GF-D8 (cell line): Measurements from ENCODE around the gene ASB13.
"Not testable (repeated sequence)": the region's sequence is repeated elsewhere in the genome, so short reads cannot be mapped to it uniquely, and the experiment has no call there.

Source experiments
- DNase-seq: peaks from one replicate; lab custom pipeline; 2025; lab: John Stamatoyannopoulos, UW

Gene ASB13

GRCh38 chr10:5604961-5605360 is 61.4 kb downstream of the ASB13 start:
- DNase-seq, result no peak

DNA sequence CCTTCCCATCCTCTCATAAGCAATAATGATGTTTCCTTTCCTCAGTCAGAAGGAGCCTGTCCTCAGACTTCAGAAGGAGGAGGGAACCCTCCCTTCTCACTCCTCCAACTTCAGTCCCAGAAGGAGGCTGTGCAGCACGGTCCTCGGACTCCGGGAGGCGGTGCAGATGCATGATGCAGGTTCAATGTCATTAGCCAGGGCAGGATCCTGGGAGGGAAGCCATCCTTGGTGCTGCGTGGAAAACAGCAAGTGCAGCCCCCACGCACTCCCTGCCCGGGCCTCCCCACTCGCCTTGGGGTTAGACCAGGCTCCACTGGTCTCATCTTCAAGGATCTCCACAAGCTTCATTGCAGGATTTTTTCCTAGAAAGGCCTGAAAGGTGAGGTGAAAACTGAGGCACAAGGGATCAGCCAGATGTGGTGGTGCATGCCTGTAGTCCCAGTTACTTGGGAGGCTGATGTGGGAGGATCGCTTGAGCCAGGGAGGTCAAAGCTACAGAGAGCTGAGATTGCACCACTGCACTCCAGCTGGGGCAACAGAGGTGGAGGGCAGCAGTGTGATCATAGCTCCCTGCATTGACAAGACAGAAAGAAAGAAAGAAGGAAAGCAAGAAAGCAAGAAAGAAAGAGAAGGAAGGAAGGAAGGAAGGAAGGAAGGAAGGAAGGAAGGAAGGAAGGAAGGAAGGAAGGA is 62.0 kb downstream of the ASB13 start:
- no peak for DNase-seq

GRCh38 chr10:5603848-5604170 is 62.6 kb downstream of the ASB13 start:
- DNase-seq, result no peak

DNA sequence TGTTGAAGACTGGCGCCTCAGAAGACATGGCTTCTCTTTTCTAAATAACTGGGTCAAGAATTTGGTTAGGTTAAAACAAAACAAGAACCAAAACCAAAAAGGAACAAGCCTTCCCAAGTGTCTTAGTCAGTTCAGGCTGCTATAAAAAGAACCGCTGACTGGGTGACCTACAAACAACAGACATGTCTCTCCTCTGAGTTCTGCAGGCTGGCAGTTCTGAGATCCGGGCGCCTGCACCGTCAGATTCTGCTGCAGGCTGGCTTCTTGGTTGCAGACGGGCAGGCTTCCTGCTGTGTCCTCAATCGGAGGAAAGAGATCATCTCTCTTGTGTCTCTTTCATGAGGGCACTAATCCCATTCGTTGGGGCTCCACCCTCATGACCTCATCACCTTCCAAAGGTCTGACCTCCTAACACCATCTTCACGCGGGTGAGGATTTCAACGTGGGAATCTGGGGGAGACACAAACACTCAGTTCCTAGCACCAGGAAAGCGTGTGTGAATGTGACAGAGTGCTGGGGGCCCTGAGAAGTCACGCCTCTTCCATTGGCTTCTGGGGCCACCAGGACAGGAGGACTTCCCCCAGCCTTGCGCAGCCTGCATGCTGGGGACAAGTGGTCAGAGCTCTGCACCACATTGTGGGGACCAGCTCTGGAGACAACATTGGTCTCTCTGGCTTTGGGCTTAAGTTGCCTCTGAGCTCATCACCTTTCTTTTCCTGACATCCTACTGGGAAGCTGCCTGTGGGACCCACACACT is 63.1 kb downstream of the ASB13 start:
- DNase-seq, result no peak

DNA sequence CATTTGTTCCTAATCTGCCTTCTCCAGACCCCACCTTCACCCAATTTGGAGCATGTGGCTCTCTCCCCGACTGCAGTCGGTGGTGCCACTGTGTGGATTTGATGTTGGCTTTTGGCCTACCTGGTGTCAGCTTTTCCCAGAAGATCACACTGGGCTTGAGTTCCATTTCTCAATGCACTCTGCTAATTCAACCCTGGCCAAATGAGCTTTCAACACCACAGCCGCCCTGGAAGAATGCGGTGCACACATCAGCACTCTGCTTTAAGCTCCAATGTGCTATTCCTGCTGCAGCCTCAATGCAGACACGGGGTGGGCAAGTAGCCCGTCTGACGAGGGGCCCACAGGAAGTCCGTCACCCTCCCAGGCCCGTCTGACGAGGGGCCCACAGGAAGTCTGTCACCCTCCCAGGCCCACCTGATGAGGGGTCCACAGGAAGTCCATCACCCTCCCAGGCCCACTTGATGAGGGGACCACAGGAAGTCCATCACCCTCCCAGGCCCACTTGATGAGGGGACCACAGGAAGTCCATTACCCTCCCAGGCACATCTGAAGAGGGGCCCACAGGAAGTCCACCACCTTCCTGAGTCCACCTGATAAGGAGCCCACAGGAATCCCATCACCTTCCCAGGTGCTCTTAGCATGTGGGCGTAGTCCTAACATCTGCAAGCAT is 64.4 kb downstream of the ASB13 start:
- no peak for DNase-seq

- no peak for DNase-seq
Measured at GRCh38 chr10:5600908-5601307, 65.5 kb downstream of the ASB13 start.

- DNase-seq, result no peak
Measured at GRCh38 chr10:5599613-5600520, 66.5 kb downstream of the ASB13 start.

GRCh38 chr10:5598085-5598690 is 68.2 kb downstream of the ASB13 start:
- DNase-seq, result no peak

- no peak for DNase-seq
Measured at GRCh38 chr10:5596611-5597341, 69.6 kb downstream of the ASB13 start.

GRCh38 chr10:5595994-5596471 is 70.4 kb downstream of the ASB13 start:
- no peak for DNase-seq

GRCh38 chr10:5595591-5595990 is 70.8 kb downstream of the ASB13 start:
- no peak for DNase-seq

GRCh38 chr10:5595095-5595494 is 71.3 kb downstream of the ASB13 start:
- no peak for DNase-seq

- DNase-seq, result no peak
Measured at GRCh38 chr10:5594271-5595049, 71.9 kb downstream of the ASB13 start.

GRCh38 chr10:5593347-5593746 is 73.0 kb downstream of the ASB13 start:
- not testable (repeated sequence) for DNase-seq

DNA sequence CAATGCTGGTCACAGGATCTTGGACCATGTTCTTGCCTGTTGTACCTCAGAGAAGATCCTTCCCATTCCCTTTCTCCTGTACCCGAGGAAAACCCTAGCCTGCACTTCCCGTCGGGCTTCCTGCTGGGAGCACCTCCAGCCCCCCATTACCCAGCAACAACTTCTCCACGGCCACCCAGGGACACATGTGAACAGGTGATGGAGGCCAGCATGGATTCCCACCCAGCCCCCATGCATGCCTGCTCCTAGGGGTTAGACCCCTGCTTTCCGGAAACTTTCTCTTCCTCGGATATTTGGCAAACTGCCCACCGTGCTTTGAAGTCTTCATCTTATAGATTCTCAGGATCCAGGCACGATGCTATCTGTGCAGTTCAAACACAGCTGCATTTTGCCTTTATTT is 74.3 kb downstream of the ASB13 start:
- no peak for DNase-seq

DNA sequence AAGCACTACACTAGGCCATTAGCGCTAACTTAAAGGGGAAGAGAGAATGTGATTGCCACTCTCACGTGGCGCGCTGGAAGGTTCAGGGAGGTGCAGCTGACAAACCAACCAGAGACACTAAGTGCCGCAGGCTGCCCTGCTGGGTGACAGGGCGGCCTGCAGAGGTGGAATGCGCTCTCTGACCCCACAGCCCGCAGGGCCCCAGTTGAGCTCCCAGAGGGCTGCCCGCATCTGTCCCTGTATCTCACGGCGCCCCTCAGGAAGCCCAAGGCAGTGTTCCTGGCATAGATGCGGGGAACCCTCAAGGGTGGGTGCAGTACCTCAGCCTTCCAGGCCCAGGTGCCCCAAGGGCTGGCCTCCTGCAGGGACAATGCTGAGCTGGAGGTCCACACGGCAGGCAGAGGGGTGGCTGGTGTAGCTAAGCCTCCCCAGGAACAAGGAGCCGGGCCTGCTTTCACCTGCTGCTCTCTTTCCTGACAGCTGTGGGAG is 75.0 kb downstream of the ASB13 start:
- DNase-seq, result no peak

DNA sequence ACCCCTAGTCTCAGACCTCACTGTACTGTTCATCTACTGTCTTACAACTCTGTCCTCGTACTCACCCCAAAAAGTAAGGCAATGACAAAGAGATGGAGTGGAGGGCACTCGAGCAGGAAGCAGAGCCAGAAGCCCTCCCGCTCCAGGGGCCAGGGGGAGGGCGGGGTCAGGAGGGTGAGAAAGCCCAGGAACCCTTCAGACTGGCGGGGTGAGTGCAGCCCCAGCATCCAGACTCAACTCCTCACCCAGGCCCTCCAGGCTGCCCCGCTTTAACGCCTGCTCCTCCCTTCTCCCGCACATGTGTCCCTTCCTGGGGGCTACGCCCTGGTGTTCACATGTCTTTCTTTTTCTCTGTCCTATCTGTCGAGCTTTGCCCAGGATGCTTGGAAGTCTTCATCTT is 75.6 kb downstream of the ASB13 start:
- no peak for DNase-seq

DNA sequence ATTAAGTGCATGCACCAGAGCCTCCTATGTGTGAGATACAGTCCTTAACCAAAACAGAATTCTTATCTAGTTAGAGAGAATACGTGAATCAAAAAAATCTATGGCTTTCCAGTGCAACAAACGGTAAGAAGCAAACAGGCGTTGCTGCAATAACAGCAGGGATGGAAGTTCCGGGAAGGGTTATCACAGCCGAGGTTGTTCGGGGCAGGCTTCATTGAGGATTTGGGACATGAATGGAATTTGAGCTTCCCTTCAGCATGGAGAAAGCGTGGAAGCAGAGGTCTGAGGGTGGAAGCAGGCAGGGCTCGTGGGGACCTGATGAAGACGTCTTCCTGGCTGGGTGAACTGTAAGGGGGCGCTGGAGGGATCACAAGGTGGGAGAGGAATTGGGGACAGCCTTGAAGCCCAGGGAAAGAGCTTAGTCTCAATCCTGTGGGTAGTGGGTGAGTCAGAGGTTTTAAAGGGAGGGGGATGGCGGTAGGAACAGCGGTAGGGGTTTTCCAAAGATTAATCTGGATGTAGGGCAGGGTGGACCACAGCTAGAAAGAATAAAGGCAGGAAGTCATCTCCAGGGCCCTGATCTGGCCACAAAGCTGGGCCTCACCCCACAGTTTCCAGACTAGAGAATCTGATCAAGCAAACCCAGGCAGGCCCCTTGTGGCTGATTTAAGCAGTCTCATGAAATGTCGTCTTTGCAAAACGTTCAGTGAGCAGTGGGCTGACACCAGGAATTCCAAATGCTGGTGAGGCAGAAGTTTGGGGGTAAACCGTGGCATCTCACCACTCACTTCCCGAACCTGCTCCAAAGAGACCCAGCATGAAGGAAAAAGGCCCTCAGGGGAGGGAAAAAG is 76.5 kb downstream of the ASB13 start:
- no peak for DNase-seq
